Spleen (tissue), 11 donors: Measurements from ENCODE around the gene TMEM222. TPM values are rescaled to one million over a fixed set of nuclear protein-coding genes. Genes with fewer than 3 reads are reported as not detected.
"Not testable (repeated sequence)": the region's sequence is repeated elsewhere in the genome, so short reads cannot be mapped to it uniquely, and the experiment has no call there.

Experiments
- DNase-seq: peaks from one replicate; pipeline ENCODE4 v3.0.0-alpha.2; 2020
- H3K27ac ChIP-seq, 8 donors: fragments of 200-600 bp; sonication (generic) in 7 of 8; 1 replicate in 4 of 8; 2 replicates in 4 of 8; pipeline versions ENCODE4 v1.5.0 to v1.8.0; 2016 to 2021; ENCODE audit warnings: inconsistent platforms in 4 of 8, mild to moderate bottlenecking in 4 of 8, moderate library complexity in 1 of 8
- H3K27me3 ChIP-seq, 7 donors: fragments of 200-600 bp; sonication (generic) in 6 of 7; replicated peaks in 1 of 7; 1 replicate in 4 of 7; 2 replicates in 3 of 7; pipeline versions ENCODE4 v1.5.0 to v1.8.0; 2016 to 2021; ENCODE audit warnings: inconsistent platforms in 3 of 7, mild to moderate bottlenecking in 1 of 7
- H3K36me3 ChIP-seq, 6 donors: fragments of 200-600 bp; sonication (generic) in 5 of 6; 1 replicate in 4 of 6; 2 replicates in 2 of 6; pipeline versions ENCODE4 v1.5.0 to v1.8.0; 2016 to 2021; ENCODE audit warnings: inconsistent platforms in 2 of 6
- H3K4me1 ChIP-seq, 6 donors: fragments of 200-600 bp; sonication (generic) in 5 of 6; 1 replicate in 3 of 6; 2 replicates in 3 of 6; pipeline versions ENCODE4 v1.5.0 to v1.8.0; 2016 to 2021; ENCODE audit warnings: inconsistent platforms in 3 of 6
- H3K4me3 ChIP-seq, 8 donors: fragments of 200-600 bp; sonication (generic) in 7 of 8; 1 replicate in 4 of 8; 2 replicates in 4 of 8; pipeline versions ENCODE4 v1.5.0 to v1.8.0; 2016 to 2021; ENCODE audit warnings: inconsistent platforms in 4 of 8, mild to moderate bottlenecking in 4 of 8, moderate library complexity in 2 of 8
- H3K9me3 ChIP-seq, 8 donors: fragments of 200-600 bp; sonication (generic) in 7 of 8; 1 replicate in 4 of 8; 2 replicates in 4 of 8; pipeline versions ENCODE4 v1.5.0 to v1.8.0; 2016 to 2021; ENCODE audit warnings: inconsistent platforms in 4 of 8
- CTCF ChIP-seq, 11 experiments: fragments of 200-600 bp in 7 of 11; fragments of 450-650 bp in 4 of 11; sonication (generic) in 4 of 11; IDR thresholded peaks in 8 of 11; conservative IDR thresholded peaks in 3 of 11; 1 replicate in 7 of 11; 2 replicates in 4 of 11; pipeline versions ENCODE4 v1.4.0 to v1.8.0; 2016 to 2021; ENCODE audit warnings: antibody characterized with exemption in 11 of 11, inconsistent platforms in 4 of 11, mild to moderate bottlenecking in 1 of 11
- POLR2A ChIP-seq, 3 donors: fragments of 450-650 bp; IDR thresholded peaks; one replicate each; pipeline ENCODE4 v1.5.1; 2017; ENCODE audit warnings: antibody characterized with exemption in 3 of 3, mild to moderate bottlenecking in 1 of 3
- POLR2AphosphoS5 ChIP-seq, 3 donors: sonication (generic); formaldehyde crosslinking; IDR thresholded peaks; one replicate each; pipeline ENCODE4 v1.5.1; 2017; ENCODE audit warnings: antibody characterized with exemption in 3 of 3
- WGBS, 5 donors: extraction: QIAGEN DNeasy Blood & Tissue Kit in 3 of 5; methylation state at CpG; one replicate each; pipeline versions ENCODE4 v1.1.5 to v1.1.7; 2013 to 2018; 5-methylcytosine and 5-hydroxymethylcytosine counted together
- intact Hi-C: fragments of 100-400 bp; cut with DNase I; formaldehyde crosslinking; loops from one replicate; pipeline ENCODE4 v1.15.0; 2023; ENCODE audit warnings: low total_unique reads
- polyA plus RNA-seq, 3 donors: library from polyadenylated mRNA; stranded (reverse); fragments of 200-250 nt; gene quantifications; one replicate each; pipeline ENCODE4 v1.2.1, GENCODE V29; 2013
- small RNA-seq, 4 donors: library from RNA; depleted of rRNA; stranded (forward); fragments of <200 nt; gene quantifications; one replicate each; pipeline ENCODE3, GENCODE V24; 2016
- total RNA-seq, 7 donors: library from RNA; depleted of rRNA in 3 of 7; stranded (reverse); fragments of >200 nt in 3 of 7; fragmentation: NEBNext Ultra II Directional in 4 of 7; extraction: Animal tissue kit (Norgen Biotek cat#: 25700) in 4 of 7; gene quantifications; one replicate each; pipeline versions ENCODE4 v1.1.0 to v1.2.1, GENCODE V29; 2016 to 2021
- donor health status: healthy with polysubstance abuse.
- donor health status: DM: no; HTN: no; CAD: no; lungs with moderate emphysema.
- donor health status: DM: no; HTN: no; CAD: no.
- donor health status: Bipolar disorder and iron deficiency.
- donor health status: healthy.
- donor health status: DM: no; HTN: no; CAD: no.
- donor health status: DM: yes; HTN: yes; CAD: no.

Gene TMEM222
- total and polyA plus RNA-seq, 10 donors = 25.4 to 38.9 (median 31.8) TPM

GRCh38 chr1:27383661-27384060, 61.7 kb downstream of the TMEM222 start:
- intact Hi-C loops = no loop called here
- Histone ChIP-seq H3K4me3 (no peak overlapping the region), H3K36me3 (no peaks in the 10 kb centered on the region), H3K4me1 (peaks cover 0 to 32% (median 10%) of the 10 kb centered on the region in 6 donors), H3K9me3 (no peaks in the 10 kb centered on the region), H3K27me3 (peaks cover 0 to 10% (median 0%) of the 10 kb centered on the region in 7 donors), H3K27ac (no peak overlapping the region)
- no peak for TF ChIP-seq POLR2A (IDR thresholded peaks at IDR 0.05)
- TF ChIP-seq POLR2AphosphoS5 (IDR thresholded peaks at IDR 0.05) = no peak
- no peak for TF ChIP-seq CTCF (IDR thresholded peaks at IDR 0.05 in 8 of 11, conservative IDR thresholded peaks at IDR 0.05 in 3 of 11)
- DNase-seq = no peak
- 85 to 90% (median 89%) methylated on average over 13 of the region's 13 CpGs for WGBS, 5 donors

- H3K4me3 ChIP-seq, H3K9me3 ChIP-seq, intact Hi-C loops, H3K27ac ChIP-seq, H3K36me3 ChIP-seq, DNase-seq: not testable (repeated sequence)
- 82 to 94% (median 93%) methylated on average over 3 of the region's 3 CpGs for WGBS, 5 donors
- Histone ChIP-seq H3K27me3 (peaks cover 0 to 10% (median 0%) of the 10 kb centered on the region in 7 donors), H3K4me1 (peaks cover 0 to 35% (median 13%) of the 10 kb centered on the region in 6 donors)
Measured at GRCh38 chr1:27384797-27385196, 62.8 kb downstream of the TMEM222 start.

Small RNA genes lying within 50 kb of the gene (small RNA-seq; reads per million reads assigned to genes)
- 0 reads per million in 4 donors for gene RNU6-48P

Other genes with a start within 250 kb of the TMEM222 start
- gene SLC9A1, start 167.0 kb upstream of the TMEM222 start, total RNA-seq = 10 to 100 TPM; 21.2 to 40.4 (median 35.0) TPM
- 10 to 100 TPM in 1 of 3 donors, 1 to 10 TPM in 2; 6.0 to 14.8 (median 7.7) TPM for gene SLC9A1, start 167.0 kb upstream of the TMEM222 start, polyA plus RNA-seq
- gene WDTC1, start 87.5 kb upstream of the TMEM222 start, total RNA-seq = 10 to 100 TPM; 43.4 to 56.5 (median 49.4) TPM
- gene WDTC1, start 87.5 kb upstream of the TMEM222 start, polyA plus RNA-seq = 10 to 100 TPM in 1 of 3 donors, 1 to 10 TPM in 2; 7.7 to 21.1 (median 8.5) TPM
- 10 to 100 TPM; 54.9 to 97.0 (median 63.2) TPM for gene SYTL1, start 19.9 kb downstream of the TMEM222 start, total RNA-seq
- 100 to 1,000 TPM; 111 to 208 (median 159) TPM for gene SYTL1, start 19.9 kb downstream of the TMEM222 start, polyA plus RNA-seq
- gene MAP3K6, start 44.8 kb downstream of the TMEM222 start, total RNA-seq = 10 to 100 TPM; 20.4 to 55.0 (median 38.0) TPM
- 10 to 100 TPM; 20.3 to 31.7 (median 29.6) TPM for gene MAP3K6, start 44.8 kb downstream of the TMEM222 start, polyA plus RNA-seq
- gene FCN3, start 52.7 kb downstream of the TMEM222 start, total RNA-seq = 10 to 100 TPM in 3 of 7 donors, 1 to 10 TPM in 4; 4.4 to 21.7 (median 7.7) TPM
- 10 to 100 TPM in 2 of 3 donors, 1 to 10 TPM in 1; 3.7 to 14.4 (median 11.7) TPM for gene FCN3, start 52.7 kb downstream of the TMEM222 start, polyA plus RNA-seq
- not detected for gene CD164L2, start 61.2 kb downstream of the TMEM222 start, total RNA-seq
- gene CD164L2, start 61.2 kb downstream of the TMEM222 start, polyA plus RNA-seq = under 1 TPM in 1 of 3 donors, not detected in 2; 0.06 TPM
- under 1 TPM in 3 of 7 donors, not detected in 4; 0.17 to 0.40 (median 0.28) TPM for gene GPR3, start 70.5 kb downstream of the TMEM222 start, total RNA-seq
- under 1 TPM; 0.05 to 0.15 (median 0.10) TPM for gene GPR3, start 70.5 kb downstream of the TMEM222 start, polyA plus RNA-seq
- 100 to 1,000 TPM in 4 of 7 donors, 10 to 100 TPM in 3; 92.1 to 196 (median 129) TPM for gene WASF2, start 168.0 kb downstream of the TMEM222 start, total RNA-seq
- gene WASF2, start 168.0 kb downstream of the TMEM222 start, polyA plus RNA-seq = 10 to 100 TPM; 17.2 to 36.8 (median 23.5) TPM